ENCODE results near the gene MAMLD1.
A peak's percentile ranks its signal among the peaks of the same experiment; 100 is the strongest.

MAMLD1 gene

GRCh38 chrX:150355913-150356312 is 7.2 kb upstream of the MAMLD1 start:
- DNase-seq = no peak

DNA sequence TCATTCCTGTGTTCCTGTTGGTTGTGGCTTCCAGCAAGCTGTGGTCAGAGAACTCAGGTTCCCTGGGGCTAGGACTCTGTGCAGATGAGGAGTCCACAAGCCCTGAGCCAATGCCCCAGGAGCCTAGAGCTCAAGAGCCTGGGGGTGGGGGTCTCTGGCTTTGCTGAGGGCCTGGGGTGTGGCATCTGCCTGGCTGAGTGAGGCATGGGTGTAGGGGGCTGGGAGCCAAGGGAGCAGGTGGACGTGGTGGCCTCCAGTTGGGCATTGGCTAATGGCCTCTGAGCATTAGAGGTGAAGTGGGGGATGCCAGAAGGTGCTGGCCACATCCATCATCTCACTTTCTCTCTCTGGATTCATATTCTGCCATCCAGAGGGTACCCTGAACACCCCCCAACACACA is 5.3 kb upstream of the MAMLD1 start:
- DNase-seq = no peak

GRCh38 chrX:150358651-150359050 is 4.5 kb upstream of the MAMLD1 start:
- no peak for DNase-seq

DNA sequence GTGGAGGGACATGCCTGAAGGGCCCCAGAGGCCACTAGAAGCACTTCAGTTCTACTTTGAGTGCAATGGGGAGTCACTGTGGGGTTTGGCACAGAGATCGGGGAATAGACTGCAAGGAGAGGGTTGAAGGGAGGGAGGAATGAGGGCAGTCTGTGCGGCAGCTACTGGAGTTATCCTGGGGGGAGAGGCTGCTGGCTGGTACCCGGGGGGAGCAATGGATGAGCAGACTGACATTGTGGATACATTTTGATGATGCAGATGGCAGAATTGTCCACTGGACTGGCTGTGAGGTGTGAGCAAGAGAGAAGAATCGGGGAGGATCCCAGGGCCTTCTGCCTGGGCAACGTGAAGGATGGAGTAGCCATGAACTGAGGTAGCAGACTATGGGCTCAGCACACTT is 2.8 kb upstream of the MAMLD1 start:
- DNase-seq = no peak

DNA sequence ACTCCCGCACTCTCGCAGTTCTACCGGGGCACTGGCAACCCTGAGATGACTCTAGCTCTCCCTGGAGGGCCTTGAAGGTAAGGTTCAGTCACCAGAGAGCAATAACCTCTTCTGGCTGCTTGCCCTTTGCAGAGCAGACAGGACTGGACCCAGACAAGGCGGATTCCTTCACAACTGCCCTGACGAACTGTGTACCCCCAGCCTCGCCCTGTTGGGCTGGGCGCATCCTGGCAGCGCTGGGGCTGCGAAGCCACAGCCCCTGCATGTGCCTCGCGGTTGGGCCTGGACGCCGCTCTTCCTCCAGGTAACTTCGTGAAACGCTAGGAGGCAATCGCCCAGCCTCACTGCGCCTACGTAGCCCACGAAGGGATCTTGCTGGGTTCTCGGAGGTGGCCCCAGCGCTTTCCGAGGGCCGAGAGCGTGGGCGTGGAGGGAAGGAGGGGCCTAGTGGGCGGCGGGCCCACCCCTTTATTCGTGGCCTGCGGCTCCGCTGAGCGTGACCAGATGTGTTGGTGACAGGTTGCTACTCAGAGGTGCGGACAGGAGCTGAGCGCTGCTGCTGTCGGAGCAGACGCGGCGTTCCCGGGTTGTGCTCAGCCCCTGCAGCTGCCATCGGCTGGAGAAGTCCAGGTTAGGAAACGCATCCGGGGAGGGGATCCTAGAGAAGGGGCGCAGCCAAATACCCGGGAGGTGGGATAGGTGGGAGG is 1.9 kb upstream of the MAMLD1 start:
- DNase-seq = peak; percentile 0 to 36

- peak in 1 of 2 experiments; percentile 10 for DNase-seq
Measured at GRCh38 chrX:150361777-150362351, 1.3 kb upstream of the MAMLD1 start.

- DNase-seq = peak; percentile 2 to 40
Measured at GRCh38 chrX:150363561-150364346, 637 bp downstream of the MAMLD1 start.

- DNase-seq = peak in 1 of 2 experiments; percentile 49
Measured at GRCh38 chrX:150364347-150365050, 1.4 kb downstream of the MAMLD1 start.

DNA sequence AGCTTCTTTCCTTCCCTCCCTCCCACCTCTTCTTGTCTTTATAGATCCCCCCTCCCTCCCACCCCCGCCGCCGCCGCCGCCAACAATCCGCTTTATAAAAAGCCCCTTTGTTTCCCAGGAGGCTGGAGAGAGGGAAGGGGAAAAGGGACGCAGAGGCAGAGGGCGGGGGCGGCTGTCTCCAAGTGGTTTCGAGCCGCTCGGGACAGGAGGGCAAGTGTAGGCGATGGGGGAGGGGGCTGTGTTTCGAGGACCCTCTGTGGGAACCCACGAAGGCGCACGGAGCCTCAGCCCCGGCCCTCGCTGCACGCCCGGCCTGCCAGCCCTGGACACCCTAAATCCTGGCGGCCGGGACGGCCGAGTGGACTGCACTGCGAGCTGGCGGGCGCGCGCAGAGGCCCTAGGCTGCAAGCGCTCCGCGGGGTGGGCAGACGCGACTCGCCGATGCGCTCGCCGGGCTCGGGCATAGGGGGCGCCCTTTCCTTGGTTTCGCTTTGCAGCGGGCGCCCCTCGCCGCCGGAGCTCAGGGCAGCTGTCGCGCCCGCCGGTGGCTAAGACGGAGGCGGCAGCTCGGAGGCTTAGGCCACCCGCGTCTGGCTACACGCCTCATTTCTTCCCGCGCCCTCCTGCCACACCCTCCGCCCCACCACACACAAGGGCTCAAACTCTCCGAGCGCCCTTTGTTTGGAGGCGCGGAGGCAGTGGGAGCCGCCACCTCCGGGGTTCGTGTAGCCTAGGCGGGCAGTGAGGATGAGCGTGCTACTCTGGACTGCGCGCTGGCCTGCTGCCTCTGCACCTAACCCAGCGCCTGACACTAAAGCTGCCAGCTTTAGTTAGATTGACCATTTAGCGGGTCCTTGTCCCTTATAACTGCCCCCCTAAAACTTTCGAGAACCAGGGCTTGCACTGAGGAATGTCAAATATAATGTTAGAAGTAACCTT is 2.2 kb downstream of the MAMLD1 start:
- DNase-seq = peak; percentile 8 to 73

- DNase-seq = peak; percentile 6 to 48
Measured at GRCh38 chrX:150365990-150366911, 3.1 kb downstream of the MAMLD1 start.

GRCh38 chrX:150366951-150367545 is 3.9 kb downstream of the MAMLD1 start:
- DNase-seq = no peak

- no peak for DNase-seq
Measured at GRCh38 chrX:150370589-150371312, 7.6 kb downstream of the MAMLD1 start.

GRCh38 chrX:150371877-150372276 is 8.8 kb downstream of the MAMLD1 start:
- no peak for DNase-seq

DNA sequence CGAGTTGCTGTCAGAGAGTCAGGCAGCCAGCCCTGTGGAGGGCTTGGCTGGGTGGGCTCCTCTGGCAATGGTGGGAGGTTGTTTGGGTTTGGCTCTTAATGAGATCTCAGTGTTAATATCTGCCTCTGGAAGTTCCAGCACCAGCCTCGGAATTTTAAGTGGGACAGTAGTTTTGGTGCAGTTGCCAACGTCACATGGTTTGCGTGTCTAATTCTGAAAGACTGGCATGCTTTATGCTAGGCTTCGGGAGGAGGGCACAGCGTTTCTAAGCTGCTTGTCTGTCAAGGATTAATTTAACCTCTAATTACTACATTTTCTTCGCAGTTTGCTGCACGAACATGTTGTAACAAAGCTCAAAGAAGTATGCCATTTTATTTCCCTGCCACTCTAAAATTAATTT is 9.2 kb downstream of the MAMLD1 start:
- DNase-seq = no peak

DNA sequence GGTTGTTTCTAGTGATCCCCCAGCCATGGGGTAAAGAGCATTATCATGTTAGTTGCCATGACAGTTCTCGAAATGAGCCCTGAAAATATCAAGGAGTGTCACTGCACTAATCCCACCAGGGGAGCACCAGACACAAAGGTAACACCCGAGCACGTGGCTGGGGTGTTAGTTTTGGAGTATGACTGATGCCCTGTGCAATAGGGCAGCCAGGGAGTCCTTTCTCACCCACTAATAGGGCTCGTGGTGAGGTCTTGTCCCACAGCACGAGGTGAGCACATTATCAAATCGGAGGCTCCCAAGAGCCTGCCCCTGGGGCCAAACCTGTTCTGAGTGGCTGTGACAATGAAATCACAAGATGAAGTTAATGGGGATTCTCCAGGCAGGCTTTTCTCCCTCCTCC is 9.6 kb downstream of the MAMLD1 start:
- DNase-seq = no peak

- no peak for DNase-seq
Measured at GRCh38 chrX:150375243-150375770, 12.2 kb downstream of the MAMLD1 start.

DNA sequence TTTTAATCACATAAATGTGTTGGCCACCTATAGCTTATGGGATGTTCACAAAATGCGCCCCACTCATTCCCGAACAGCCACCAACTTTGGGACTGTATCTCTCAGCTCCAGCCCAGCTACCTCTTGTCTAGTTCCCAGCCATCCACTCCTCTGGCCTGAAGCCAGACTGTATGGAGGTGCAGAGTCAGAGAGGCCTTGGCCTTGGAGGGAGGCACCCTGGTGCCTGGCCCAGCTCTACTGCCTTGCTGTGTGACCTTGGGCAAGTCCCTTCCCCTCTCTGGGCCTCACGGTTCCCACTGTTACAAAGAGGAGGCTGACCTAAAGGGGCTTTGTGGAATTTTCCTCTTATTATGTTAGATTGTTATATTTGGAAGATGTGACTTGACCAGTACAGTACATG is 13.9 kb downstream of the MAMLD1 start:
- no peak for DNase-seq

DNA sequence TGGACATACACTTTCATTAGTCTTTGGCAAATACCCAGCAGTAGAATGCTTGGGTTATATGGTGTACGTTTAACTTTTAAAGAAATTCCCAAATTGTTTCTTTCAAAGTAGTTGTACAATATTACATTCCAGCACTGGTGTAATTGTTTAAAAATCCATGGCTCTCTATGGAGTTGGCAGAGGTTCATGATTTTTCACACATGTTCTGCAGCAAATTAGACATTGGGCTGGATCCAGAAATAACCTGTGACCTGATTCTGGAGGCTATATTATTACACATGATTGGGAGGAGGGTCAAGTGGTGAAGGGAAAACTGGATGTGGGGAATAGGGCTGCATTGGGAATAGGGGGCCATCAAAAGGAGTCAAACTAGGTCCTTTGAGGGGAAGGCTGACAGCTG is 41.9 kb downstream of the MAMLD1 start:
- no peak for DNase-seq

DNA sequence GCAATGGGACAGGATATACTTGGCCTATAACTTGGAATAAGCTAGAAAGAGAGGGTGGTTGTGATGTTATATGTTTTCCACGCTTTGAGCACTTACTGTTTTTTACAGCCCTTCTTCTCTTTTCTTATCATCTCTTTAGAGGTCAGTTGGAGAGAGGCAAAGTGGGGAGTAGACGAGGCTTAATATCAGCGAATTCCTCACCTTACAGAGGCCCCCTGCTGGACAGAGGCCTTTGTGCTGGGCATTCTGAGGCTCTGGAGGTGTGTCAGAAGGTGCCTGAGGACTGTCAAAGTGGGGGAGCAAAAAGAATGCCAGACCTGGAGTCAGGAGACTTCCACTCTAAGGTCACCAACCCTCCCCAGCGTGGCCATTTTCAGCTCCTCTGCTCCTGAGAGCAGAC is 42.5 kb downstream of the MAMLD1 start:
- peak in 1 of 2 experiments; percentile 6 for DNase-seq

- no peak for DNase-seq
Measured at GRCh38 chrX:150406596-150406995, 43.5 kb downstream of the MAMLD1 start.
